Coronary artery (tissue), 2 donors: Measurements from ENCODE around the gene DCLK1.

Experiments used
- DNase-seq: peaks from one replicate; pipeline ENCODE4 v3.0.0-alpha.2; 2017; ENCODE audit warnings: low spot score
- H3K27ac ChIP-seq, 2 donors: fragments of 200-600 bp; sonication (generic); one replicate each; pipeline ENCODE4 v1.5.1; 2016 to 2019
- H3K4me3 ChIP-seq: fragments of 200-600 bp; sonication (generic); 2 replicates; pipeline ENCODE4 v1.5.1; 2016; ENCODE audit warnings: mild to moderate bottlenecking, moderate library complexity
- TF ChIP-seq, protein P1 (sequence below): fragments of 200-600 bp; sonication (generic); IDR thresholded peaks from one replicate; pipeline ENCODE4 v1.5.1; 2019; ENCODE audit warnings: antibody characterized with exemption

The DCLK1 gene

DNA sequence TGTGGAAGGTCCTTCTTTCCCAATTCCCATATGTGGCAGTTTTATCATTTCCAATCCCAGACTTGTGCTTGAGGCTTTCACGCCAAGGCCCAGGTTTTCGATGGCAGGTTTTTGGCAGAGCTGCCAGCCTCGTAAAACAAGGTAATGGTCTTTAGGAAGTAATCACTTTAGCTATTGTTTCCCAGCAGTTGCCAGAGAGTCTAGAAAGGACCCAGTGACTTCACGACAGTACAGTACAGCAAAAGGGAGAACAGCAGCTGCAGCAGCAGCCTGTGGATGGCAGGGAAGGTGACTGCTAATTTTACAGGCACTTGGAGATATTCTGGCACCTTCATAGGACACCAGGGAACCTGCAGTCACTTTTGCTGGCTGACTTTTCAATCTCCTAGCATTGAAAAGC lies 363.1 kb downstream of the DCLK1 start:
- no peak for DNase-seq
- TF ChIP-seq, protein P1, sequence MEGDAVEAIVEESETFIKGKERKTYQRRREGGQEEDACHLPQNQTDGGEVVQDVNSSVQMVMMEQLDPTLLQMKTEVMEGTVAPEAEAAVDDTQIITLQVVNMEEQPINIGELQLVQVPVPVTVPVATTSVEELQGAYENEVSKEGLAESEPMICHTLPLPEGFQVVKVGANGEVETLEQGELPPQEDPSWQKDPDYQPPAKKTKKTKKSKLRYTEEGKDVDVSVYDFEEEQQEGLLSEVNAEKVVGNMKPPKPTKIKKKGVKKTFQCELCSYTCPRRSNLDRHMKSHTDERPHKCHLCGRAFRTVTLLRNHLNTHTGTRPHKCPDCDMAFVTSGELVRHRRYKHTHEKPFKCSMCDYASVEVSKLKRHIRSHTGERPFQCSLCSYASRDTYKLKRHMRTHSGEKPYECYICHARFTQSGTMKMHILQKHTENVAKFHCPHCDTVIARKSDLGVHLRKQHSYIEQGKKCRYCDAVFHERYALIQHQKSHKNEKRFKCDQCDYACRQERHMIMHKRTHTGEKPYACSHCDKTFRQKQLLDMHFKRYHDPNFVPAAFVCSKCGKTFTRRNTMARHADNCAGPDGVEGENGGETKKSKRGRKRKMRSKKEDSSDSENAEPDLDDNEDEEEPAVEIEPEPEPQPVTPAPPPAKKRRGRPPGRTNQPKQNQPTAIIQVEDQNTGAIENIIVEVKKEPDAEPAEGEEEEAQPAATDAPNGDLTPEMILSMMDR, result no peak
- H3K4me3 ChIP-seq, result no peak overlapping the region
- no peak overlapping the region for H3K27ac ChIP-seq

GRCh38 chr13:35767256-35767976 lies 363.8 kb downstream of the DCLK1 start:
- TF ChIP-seq, protein P1, result no peak
- no peak for DNase-seq
- H3K27ac ChIP-seq, result no peak overlapping the region
- no peak overlapping the region for H3K4me3 ChIP-seq

GRCh38 chr13:35766663-35767062 lies 364.5 kb downstream of the DCLK1 start:
- no peak for DNase-seq
- H3K4me3 ChIP-seq, result no peak overlapping the region
- no peak overlapping the region for H3K27ac ChIP-seq
- TF ChIP-seq, protein P1, result no peak

DNA sequence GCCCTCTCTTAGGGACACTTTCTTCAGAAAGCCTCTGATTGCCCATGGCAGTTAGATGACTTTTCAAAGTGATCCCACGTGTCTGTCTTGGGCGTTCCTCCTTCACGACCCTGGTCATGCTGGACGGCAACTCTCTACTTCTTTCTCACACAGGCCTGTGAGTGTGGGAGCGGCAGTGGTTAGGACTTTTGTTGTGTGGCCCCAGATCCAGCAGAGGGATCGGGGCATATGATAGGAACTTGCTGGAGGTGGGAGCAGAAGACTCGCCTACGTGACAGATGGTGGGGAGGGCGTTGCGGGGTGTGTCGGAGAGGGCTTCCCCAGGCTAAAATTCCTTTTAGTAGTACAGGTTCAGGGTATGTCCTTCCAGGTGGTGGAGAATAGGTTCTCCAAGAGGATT lies 365.2 kb downstream of the DCLK1 start:
- no peak overlapping the region for H3K4me3 ChIP-seq
- TF ChIP-seq, protein P1, result no peak
- H3K27ac ChIP-seq, result no peak overlapping the region
- DNase-seq, result no peak

DNA sequence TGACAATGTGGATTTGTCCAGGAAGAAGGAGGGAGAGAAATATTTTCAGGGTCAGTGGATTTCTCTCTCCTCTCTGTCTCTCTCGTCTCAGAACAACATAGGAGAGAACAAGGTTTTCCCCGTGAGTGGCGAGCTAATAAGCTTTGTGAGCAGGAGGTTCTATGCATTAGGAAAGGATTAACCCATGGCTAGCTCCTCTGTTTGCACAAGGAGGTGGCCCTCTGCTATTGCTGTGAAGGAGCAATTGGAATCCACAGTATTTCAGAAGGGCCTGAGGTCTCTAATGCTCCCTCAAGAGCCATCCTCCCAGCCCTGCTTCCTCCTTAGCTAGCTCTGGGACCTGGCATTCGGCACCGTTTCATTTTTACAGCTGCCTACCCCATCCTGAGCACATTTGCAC lies 365.8 kb downstream of the DCLK1 start:
- Histone ChIP-seq H3K4me3 (no peak overlapping the region), H3K27ac (no peak overlapping the region)
- TF ChIP-seq, protein P1, result no peak
- DNase-seq, result no peak

GRCh38 chr13:35764326-35765015 lies 366.7 kb downstream of the DCLK1 start:
- no peak overlapping the region for H3K4me3 ChIP-seq
- no peak overlapping the region for H3K27ac ChIP-seq
- TF ChIP-seq, protein P1, result no peak
- no peak for DNase-seq

- TF ChIP-seq, protein P1, result no peak
- no peak for DNase-seq
- Histone ChIP-seq H3K27ac (no peak overlapping the region), H3K4me3 (no peak overlapping the region)
Observed at GRCh38 chr13:35763782-35764123, 367.4 kb downstream of the DCLK1 start.
